ENCODE data around the gene IFITM5. TPM values are rescaled to one million over a fixed set of nuclear protein-coding genes. Genes with fewer than 3 reads are reported as not detected.
"Not testable (repeated sequence)": the region's sequence is repeated elsewhere in the genome, so short reads cannot be mapped to it uniquely, and the experiment has no call there.

IFITM5 gene
- total RNA-seq, 1 experiment from 2014 or later: not detected

DNA sequence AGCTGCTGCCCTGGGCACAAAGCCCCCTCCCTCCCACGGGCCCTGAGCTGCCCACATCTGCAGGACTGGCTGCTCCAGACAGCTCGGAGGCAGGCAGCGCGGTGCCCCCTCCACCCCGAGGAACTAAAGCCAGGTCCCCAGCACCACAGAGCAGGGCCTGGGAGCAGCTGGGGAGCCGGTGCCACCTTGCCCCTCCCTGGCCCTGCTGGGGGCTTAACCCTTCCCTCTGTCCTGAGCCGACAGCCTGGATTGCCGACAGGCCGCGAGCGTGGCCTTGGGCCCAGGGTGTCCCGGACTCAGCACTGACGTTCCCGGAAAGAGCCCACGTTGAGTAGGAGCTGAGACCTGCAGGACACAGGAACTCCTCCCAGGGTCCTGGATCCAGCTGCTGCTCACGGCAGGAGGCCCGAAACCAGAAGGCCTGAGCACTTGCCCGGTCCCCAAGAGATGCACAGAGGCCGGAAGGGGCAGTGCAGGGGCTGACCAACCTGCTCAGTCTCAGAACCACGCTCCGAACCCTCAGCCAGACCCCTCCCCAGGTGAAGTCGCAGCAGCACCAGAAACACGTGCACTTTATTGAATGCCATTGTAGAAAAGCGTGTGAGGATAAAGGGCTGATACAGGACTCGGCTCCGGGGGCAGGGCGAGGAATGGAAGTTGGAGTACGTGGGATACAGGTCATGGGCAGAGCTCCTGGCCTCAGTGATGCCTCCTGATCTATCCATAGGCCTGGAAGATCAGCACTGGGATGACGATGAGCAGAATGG lies 20.0 kb upstream of the IFITM5 start:
- not testable (repeated sequence) for H2BK20ac ChIP-seq (ENCODE audit: low read depth, low read length, poor library complexity, severe bottlenecking); H2BK15ac ChIP-seq (ENCODE audit: low read depth, low read length); H2BK120ac ChIP-seq (ENCODE audit: low read depth, low read length, poor library complexity, severe bottlenecking); H3K27ac ChIP-seq (ENCODE audit: insufficient read length, low read depth, low read length); H3K27me3 Mint-ChIP-seq (ENCODE audit: low read depth); H3K79me1 ChIP-seq (ENCODE audit: insufficient read depth, low read depth, low read length, poor library complexity, severe bottlenecking); H2AK5ac ChIP-seq (ENCODE audit: insufficient read length, low read length); H3K23ac ChIP-seq (ENCODE audit: insufficient read length, low read depth, low read length); H3K4me1 ChIP-seq (ENCODE audit: insufficient read depth, low read length); H3K14ac ChIP-seq (ENCODE audit: insufficient read depth, low read length); H3K9ac ChIP-seq (ENCODE audit: extremely low read depth, insufficient read length, low read length); H4K8ac ChIP-seq (replicated peaks; ENCODE audit: insufficient read length, low read depth, low read length); H3K4ac ChIP-seq (ENCODE audit: low read depth, low read length); H3K79me2 ChIP-seq (ENCODE audit: insufficient read depth, low read length); H4K5ac ChIP-seq (ENCODE audit: insufficient read length, low read depth, low read length); H2BK12ac ChIP-seq (ENCODE audit: insufficient read length, low read depth, low read length); H3K56ac ChIP-seq (ENCODE audit: insufficient read length, low read depth, low read length); H2AFZ ChIP-seq (ENCODE audit: low read length); H3K9me3 Mint-ChIP-seq; H3K9me3 ChIP-seq (ENCODE audit: control insufficient read depth, low read depth, low read length); H3T11ph ChIP-seq (ENCODE audit: low read length); H4K91ac ChIP-seq (ENCODE audit: insufficient read length, low read depth, low read length); H2BK5ac ChIP-seq (ENCODE audit: insufficient read length, low read length); H4K20me1 ChIP-seq (ENCODE audit: control insufficient read depth, insufficient read depth, insufficient read length); H3K27me3 ChIP-seq (ENCODE audit: insufficient read depth, low read length)
- Histone ChIP-seq H3K4me2 (ENCODE audit: insufficient read depth, insufficient read length, low read length) (peak overlapping the region; percentile 72), H3K23me2 (ENCODE audit: insufficient read length, low read depth, low read length, poor library complexity, severe bottlenecking) (peaks cover 30% of the 10 kb centered on the region), H3K18ac (ENCODE audit: insufficient read length, low read depth, low read length) (peak overlapping the region; percentile 11)
- Mint-ChIP-seq H3K36me3 (ENCODE audit: insufficient read depth in 1 of 3, low read depth in 3 of 3) (peaks cover 6 to 15% (median 6%) of the 10 kb centered on the region in 3 experiments; a peak in 6 of 7 replicates), H3K4me1 (peaks cover 29 to 45% of the 10 kb centered on the region in 2 experiments), H3K27ac (peak overlapping the region in 2 of 3 experiments; percentile 31 to 54; a peak in 1 of 7 replicates), H3K4me3 (peak overlapping the region; percentile 97)
- DNase-seq: peak; percentile 57
- no CpG with 5 or more reads among the region's 29 CpGs for WGBS (ENCODE audit: extremely low coverage, insufficient read length, low lambda C conversion rate)

DNA sequence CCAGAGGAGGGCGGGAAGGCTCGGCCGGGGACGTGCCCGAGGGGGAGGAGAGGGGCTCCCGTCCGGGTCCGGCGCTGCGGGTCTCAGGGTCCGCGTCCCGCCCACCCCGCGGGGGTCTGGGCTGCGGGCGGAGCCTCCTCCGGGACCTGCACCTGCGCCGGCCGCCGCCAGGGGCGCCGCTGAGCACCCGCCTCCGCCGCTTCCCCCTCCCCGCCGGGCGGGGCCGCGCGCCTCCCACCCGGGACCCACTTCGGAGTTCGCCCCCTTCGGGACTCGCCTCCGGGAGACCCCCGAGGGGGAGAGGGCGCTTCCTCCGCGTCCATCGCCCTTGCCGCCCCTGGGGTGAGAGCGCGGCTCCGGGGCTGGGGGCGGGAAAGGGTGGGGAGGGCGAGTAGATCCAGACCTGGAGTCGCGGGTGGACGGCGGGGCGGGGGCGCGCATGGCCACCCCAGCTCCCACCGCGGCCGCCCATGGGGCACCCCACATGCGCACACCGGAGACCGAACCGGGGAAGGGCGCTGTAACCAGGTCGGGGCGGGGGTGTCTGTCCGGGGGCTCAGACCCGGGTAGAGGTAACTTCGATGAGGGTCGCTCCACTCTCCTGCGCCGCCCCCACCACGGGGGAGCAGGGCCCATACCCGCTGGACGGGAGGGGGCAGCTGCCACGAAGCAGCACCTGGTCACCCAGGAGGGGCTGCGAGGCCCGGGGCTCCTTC lies 19.2 kb upstream of the IFITM5 start:
- H2BK120ac ChIP-seq (ENCODE audit: low read depth, low read length, poor library complexity, severe bottlenecking); H3K23ac ChIP-seq (ENCODE audit: insufficient read length, low read depth, low read length); H3K14ac ChIP-seq (ENCODE audit: insufficient read depth, low read length); H2BK15ac ChIP-seq (ENCODE audit: low read depth, low read length); H3K4me3 Mint-ChIP-seq; DNase-seq; H2AK5ac ChIP-seq (ENCODE audit: insufficient read length, low read length); H3K56ac ChIP-seq (ENCODE audit: insufficient read length, low read depth, low read length); H3K79me2 ChIP-seq (ENCODE audit: insufficient read depth, low read length); H3K4ac ChIP-seq (ENCODE audit: low read depth, low read length); H2BK5ac ChIP-seq (ENCODE audit: insufficient read length, low read length); H3K9me3 Mint-ChIP-seq; H2BK20ac ChIP-seq (ENCODE audit: low read depth, low read length, poor library complexity, severe bottlenecking); H3K27ac ChIP-seq (ENCODE audit: insufficient read length, low read depth, low read length); H3K9ac ChIP-seq (ENCODE audit: extremely low read depth, insufficient read length, low read length); H3K79me1 ChIP-seq (ENCODE audit: insufficient read depth, low read depth, low read length, poor library complexity, severe bottlenecking); H4K8ac ChIP-seq (replicated peaks; ENCODE audit: insufficient read length, low read depth, low read length); H3K4me1 ChIP-seq (ENCODE audit: insufficient read depth, low read length); H3K27me3 ChIP-seq (ENCODE audit: insufficient read depth, low read length); H4K20me1 ChIP-seq (ENCODE audit: control insufficient read depth, insufficient read depth, insufficient read length); H3K18ac ChIP-seq (ENCODE audit: insufficient read length, low read depth, low read length); H3T11ph ChIP-seq (ENCODE audit: low read length); H3K4me2 ChIP-seq (ENCODE audit: insufficient read depth, insufficient read length, low read length); H3K9me3 ChIP-seq (ENCODE audit: control insufficient read depth, low read depth, low read length); H3K27ac Mint-ChIP-seq; H3K27me3 Mint-ChIP-seq (ENCODE audit: low read depth); H2BK12ac ChIP-seq (ENCODE audit: insufficient read length, low read depth, low read length); H2AFZ ChIP-seq (ENCODE audit: low read length); H4K5ac ChIP-seq (ENCODE audit: insufficient read length, low read depth, low read length); H4K91ac ChIP-seq (ENCODE audit: insufficient read length, low read depth, low read length): not testable (repeated sequence)
- peaks cover 30% of the 10 kb centered on the region for H3K23me2 ChIP-seq (ENCODE audit: insufficient read length, low read depth, low read length, poor library complexity, severe bottlenecking)
- no CpG with 5 or more reads among the region's 79 CpGs for WGBS (ENCODE audit: extremely low coverage, insufficient read length, low lambda C conversion rate)
- H3K36me3 Mint-ChIP-seq (ENCODE audit: insufficient read depth in 1 of 3, low read depth in 3 of 3): peaks cover 6 to 19% (median 6%) of the 10 kb centered on the region in 3 experiments; a peak in 6 of 7 replicates
- H3K4me1 Mint-ChIP-seq: peaks cover 26 to 48% of the 10 kb centered on the region in 2 experiments
